Measurements from ENCODE around the gene MTX3. TPM values are rescaled to one million over a fixed set of nuclear protein-coding genes. Genes with fewer than 3 reads are reported as not detected.

The MTX3 gene
- total and polyA plus RNA-seq, 2 donors (not counting 3 experiments of a cell fraction or from before 2014, with no cell fraction given), result 2.9 to 8.3 TPM

DNA sequence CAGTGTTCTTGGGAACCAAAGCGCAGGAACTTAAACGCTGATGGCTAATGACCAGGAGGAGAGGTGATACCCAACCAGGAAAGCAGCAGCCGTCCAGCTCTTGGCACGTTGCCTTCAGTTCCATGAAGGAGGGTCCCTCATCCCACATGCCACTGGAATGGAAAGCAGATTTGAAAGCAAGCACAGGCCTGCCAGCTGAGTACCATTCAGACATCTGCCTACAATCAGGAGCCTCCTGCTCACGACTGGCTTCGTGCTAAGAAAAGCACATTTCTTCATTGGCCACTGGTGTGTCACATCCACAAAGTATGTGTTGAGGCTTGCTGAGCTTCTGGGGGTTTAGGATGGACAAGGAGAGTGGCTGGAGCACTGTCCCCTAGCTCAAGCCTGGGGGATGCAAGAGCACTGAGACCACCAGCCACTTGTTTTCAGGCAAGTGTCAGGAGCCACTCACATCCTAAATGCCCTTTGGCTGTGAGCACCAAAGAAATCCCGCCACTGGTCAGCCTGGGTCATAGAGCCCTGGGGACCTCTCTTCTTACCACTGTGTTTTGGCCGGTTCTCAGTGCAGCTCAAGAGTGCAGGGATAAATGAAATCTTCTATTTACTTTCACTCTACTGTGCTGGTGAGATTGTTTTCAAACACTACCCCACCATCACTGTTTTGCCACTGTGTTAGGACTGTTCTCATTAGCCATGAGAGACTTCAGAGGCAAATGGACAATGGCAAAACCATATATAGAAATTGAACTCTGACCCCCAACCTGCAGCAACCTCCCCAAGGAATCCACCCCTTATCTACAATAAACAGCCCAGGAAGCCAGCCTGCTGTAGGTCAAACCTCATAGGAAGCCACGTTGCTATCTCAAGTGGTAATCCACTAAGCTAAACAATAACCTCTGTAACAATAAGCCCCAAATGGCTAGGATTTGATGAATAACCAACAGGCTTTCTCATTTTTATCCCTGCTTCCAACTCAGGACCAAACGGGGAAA is 58.3 kb downstream of the MTX3 start:
- no peaks in the 10 kb centered on the region for H4K20me1 ChIP-seq (replicated peaks; ENCODE audit: control insufficient read depth, extremely low read depth, insufficient read depth, low read length)
- BruUV-seq (replicated peaks), result no TSS peak
- dilution Hi-C loops (cut with MboI; ENCODE audit: extremely low pct_ligation_motif_present, low sequenced_read_pairs), result no loop called here
- no peaks in the 10 kb centered on the region for H3K36me3 ChIP-seq (ENCODE audit: control insufficient read depth in 2 of 2, extremely low read depth in 1 of 2, insufficient read depth in 2 of 2, low read length in 2 of 2)
- FAIRE-seq (no peak), DNase-seq (ENCODE audit: low read depth, low spot score) (no peak)
- H3K9ac ChIP-seq (replicated peaks; ENCODE audit: extremely low read depth, insufficient read depth, low read length), result no peak overlapping the region
- no peaks in the 10 kb centered on the region for H3K27me3 ChIP-seq (ENCODE audit: control insufficient read depth in 2 of 2, insufficient read depth in 2 of 2, low read length in 2 of 2)
- H3K9me3 ChIP-seq (replicated peaks; ENCODE audit: control insufficient read depth, insufficient read depth, low read length), result no peaks in the 10 kb centered on the region
- H3K4me2 ChIP-seq (ENCODE audit: insufficient read depth, low read length), result no peak overlapping the region
- intact Hi-C loops (cut with micrococcal nuclease), result no loop called here
- H3K9me1 ChIP-seq (replicated peaks; ENCODE audit: control insufficient read depth, extremely low read depth, insufficient read depth, low read length), result no peaks in the 10 kb centered on the region
- H3K4me3 ChIP-seq (replicated peaks in 1 of 3; ENCODE audit: insufficient read depth in 1 of 3, low read depth in 1 of 3, low read length in 3 of 3), result no peak overlapping the region
- ChIA-PET POLR2A (no interaction called here), CTCF (no interaction called here)
- no peak overlapping the region for H3K27ac ChIP-seq (ENCODE audit: insufficient read depth, low read depth, low read length)
- no peaks in the 10 kb centered on the region for H3K4me1 ChIP-seq (ENCODE audit: control insufficient read depth, extremely low read depth, insufficient read depth, low read length)
- TF ChIP-seq POLR2A (IDR thresholded peaks at IDR 0.05; ENCODE audit: low read depth, low read length) (no peak), JUN (IDR thresholded peaks at IDR 0.05; ENCODE audit: borderline replicate concordance, insufficient read depth, insufficient read length, low read depth) (no peak), POLR2AphosphoS5 (IDR thresholded peaks at IDR 0.05; ENCODE audit: insufficient read depth, low read depth, low read length) (no peak), FOS (IDR thresholded peaks at IDR 0.05; ENCODE audit: borderline replicate concordance, insufficient read depth, low read length) (no peak), EZH2 (IDR thresholded peaks at IDR 0.05; ENCODE audit: borderline replicate concordance, low read depth, low read length, severe bottlenecking) (no peak), MYC (IDR thresholded peaks at IDR 0.05; ENCODE audit: low read depth, low read length) (no peak)
- TF ChIP-seq, protein P1, sequence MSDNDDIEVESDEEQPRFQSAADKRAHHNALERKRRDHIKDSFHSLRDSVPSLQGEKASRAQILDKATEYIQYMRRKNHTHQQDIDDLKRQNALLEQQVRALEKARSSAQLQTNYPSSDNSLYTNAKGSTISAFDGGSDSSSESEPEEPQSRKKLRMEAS (IDR thresholded peaks at IDR 0.05; ENCODE audit: insufficient read depth, insufficient read length), result no peak
- TF ChIP-seq, protein P2, sequence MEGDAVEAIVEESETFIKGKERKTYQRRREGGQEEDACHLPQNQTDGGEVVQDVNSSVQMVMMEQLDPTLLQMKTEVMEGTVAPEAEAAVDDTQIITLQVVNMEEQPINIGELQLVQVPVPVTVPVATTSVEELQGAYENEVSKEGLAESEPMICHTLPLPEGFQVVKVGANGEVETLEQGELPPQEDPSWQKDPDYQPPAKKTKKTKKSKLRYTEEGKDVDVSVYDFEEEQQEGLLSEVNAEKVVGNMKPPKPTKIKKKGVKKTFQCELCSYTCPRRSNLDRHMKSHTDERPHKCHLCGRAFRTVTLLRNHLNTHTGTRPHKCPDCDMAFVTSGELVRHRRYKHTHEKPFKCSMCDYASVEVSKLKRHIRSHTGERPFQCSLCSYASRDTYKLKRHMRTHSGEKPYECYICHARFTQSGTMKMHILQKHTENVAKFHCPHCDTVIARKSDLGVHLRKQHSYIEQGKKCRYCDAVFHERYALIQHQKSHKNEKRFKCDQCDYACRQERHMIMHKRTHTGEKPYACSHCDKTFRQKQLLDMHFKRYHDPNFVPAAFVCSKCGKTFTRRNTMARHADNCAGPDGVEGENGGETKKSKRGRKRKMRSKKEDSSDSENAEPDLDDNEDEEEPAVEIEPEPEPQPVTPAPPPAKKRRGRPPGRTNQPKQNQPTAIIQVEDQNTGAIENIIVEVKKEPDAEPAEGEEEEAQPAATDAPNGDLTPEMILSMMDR (IDR thresholded peaks at IDR 0.05; ENCODE audit: extremely low read depth in 1 of 2, insufficient read depth in 1 of 2, low read depth in 1 of 2, low read length in 2 of 2), result no peak
- H2AFZ ChIP-seq (ENCODE audit: low read depth, low read length), result no peak overlapping the region
- H3K79me2 ChIP-seq (ENCODE audit: control insufficient read depth, insufficient read depth, low read length), result no peaks in the 10 kb centered on the region
